Aorta (tissue), 4 donors: ENCODE measurements around the gene TDRD12. TPM values are rescaled to one million over a fixed set of nuclear protein-coding genes. Genes with fewer than 3 reads are reported as not detected.

Source experiments
- polyA plus RNA-seq, 2 donors: library from polyadenylated mRNA; stranded (reverse); fragments of 200-250 nt; gene quantifications; one replicate each; pipeline ENCODE4 v1.2.3, GENCODE V29; 2013
- total RNA-seq, 2 donors: library from RNA; stranded (reverse); fragmentation: NEBNext Ultra II Directional; extraction: Animal tissue kit (Norgen Biotek cat#: 25700); gene quantifications; one replicate each; pipeline ENCODE4 v1.2.1, GENCODE V29; 2021
- donor health status: healthy with polysubstance abuse.
- donor health status: Bipolar disorder and iron deficiency.
- donor health status: DM: no; HTN: no; CAD: no.
- donor health status: DM: yes; HTN: yes; CAD: no.

TDRD12 gene
- total and polyA plus RNA-seq, 4 donors: 0.03 to 0.18 TPM; not detected in 2

Other genes starting within 250 kb of the TDRD12 start
- gene PDCD5, start 138.6 kb upstream of the TDRD12 start, total RNA-seq: 10 to 100 TPM; 71.2 to 76.8 TPM
- gene PDCD5, start 138.6 kb upstream of the TDRD12 start, polyA plus RNA-seq: 100 to 1,000 TPM in 1 of 2 donors, 10 to 100 TPM in 1; 85.5 to 110 TPM
- gene ANKRD27, start 44.6 kb upstream of the TDRD12 start, total RNA-seq: 10 to 100 TPM; 28.8 to 30.9 TPM
- gene ANKRD27, start 44.6 kb upstream of the TDRD12 start, polyA plus RNA-seq: 10 to 100 TPM; 11.0 to 13.4 TPM
- gene RGS9BP, start 43.9 kb upstream of the TDRD12 start, total RNA-seq: not detected
- under 1 TPM in 1 of 2 donors, not detected in 1; 0.25 TPM for gene RGS9BP, start 43.9 kb upstream of the TDRD12 start, polyA plus RNA-seq
- 1 to 10 TPM; 5.4 to 6.6 TPM for gene NUDT19, start 27.9 kb upstream of the TDRD12 start, total RNA-seq
- 1 to 10 TPM; 3.5 to 4.5 TPM for gene NUDT19, start 27.9 kb upstream of the TDRD12 start, polyA plus RNA-seq
- 1 to 10 TPM in 1 of 2 donors, under 1 TPM in 1; 0.26 to 1.2 TPM for gene SLC7A9, start 150.0 kb downstream of the TDRD12 start, total RNA-seq
- gene SLC7A9, start 150.0 kb downstream of the TDRD12 start, polyA plus RNA-seq: 1 to 10 TPM in 1 of 2 donors, under 1 TPM in 1; 0.95 to 8.9 TPM